ENCODE data around the gene RNASE2.
"Not testable (repeated sequence)": the region's sequence is repeated elsewhere in the genome, so short reads cannot be mapped to it uniquely, and the experiment has no call there.

RNASE2 gene

GRCh38 chr14:20954736-20955537 is at the start of gene RNASE2:
Gene RNASE2, plus strand, starts transcription at chr14:20955487. Its CDS starts 285 bp downstream, at chr14:20955772.
- not testable (repeated sequence) for H3K4me3 ChIP-seq (ENCODE audit: low read length)

GRCh38 chr14:20905676-20906075 is 49.6 kb upstream of the RNASE2 start:
- no peak for TF ChIP-seq ZNF274 (IDR thresholded peaks at IDR 0.05; ENCODE audit: low read depth, low read length)
- H3K4me3 ChIP-seq (ENCODE audit: low read length), result no peak overlapping the region

- no peak for TF ChIP-seq ZNF274 (IDR thresholded peaks at IDR 0.05; ENCODE audit: low read depth, low read length)
- H3K4me3 ChIP-seq (ENCODE audit: low read length), result no peak overlapping the region
These were observed 48.1 kb upstream of the RNASE2 start for GRCh38 chr14:20907214-20907613.

GRCh38 chr14:20910822-20911221 is 44.5 kb upstream of the RNASE2 start:
- H3K4me3 ChIP-seq (ENCODE audit: low read length), result not testable (repeated sequence)

GRCh38 chr14:20919038-20919756 is 36.1 kb upstream of the RNASE2 start:
- H3K4me3 ChIP-seq (ENCODE audit: low read length), result not testable (repeated sequence)

GRCh38 chr14:20923766-20924297 is 31.5 kb upstream of the RNASE2 start:
- not testable (repeated sequence) for H3K4me3 ChIP-seq (ENCODE audit: low read length)

- no peak overlapping the region for H3K4me3 ChIP-seq (ENCODE audit: low read length)
- TF ChIP-seq ZNF274 (IDR thresholded peaks at IDR 0.05; ENCODE audit: low read depth, low read length), result no peak
These were observed 21.0 kb upstream of the RNASE2 start for GRCh38 chr14:20934148-20934762.

GRCh38 chr14:20935303-20935984 is 19.8 kb upstream of the RNASE2 start:
- no peak for TF ChIP-seq ZNF274 (IDR thresholded peaks at IDR 0.05; ENCODE audit: low read depth, low read length)
- H3K4me3 ChIP-seq (ENCODE audit: low read length), result no peak overlapping the region

- not testable (repeated sequence) for H3K4me3 ChIP-seq (ENCODE audit: low read length)
These were observed 10.1 kb upstream of the RNASE2 start for GRCh38 chr14:20945146-20945545.

GRCh38 chr14:20946707-20947106 is 8.6 kb upstream of the RNASE2 start:
- H3K4me3 ChIP-seq (ENCODE audit: low read length), result not testable (repeated sequence)

- H3K4me3 ChIP-seq (ENCODE audit: low read length), result not testable (repeated sequence)
These were observed 219 bp downstream of the RNASE2 start for GRCh38 chr14:20955538-20955873.

GRCh38 chr14:20956376-20956976 is 1.2 kb downstream of the RNASE2 start:
- H3K4me3 ChIP-seq (ENCODE audit: low read length), result no peak overlapping the region

GRCh38 chr14:20958946-20959345 is 3.7 kb downstream of the RNASE2 start:
- not testable (repeated sequence) for H3K4me3 ChIP-seq (ENCODE audit: low read length)

More at GRCh38 chr14:20956376-20956976, 1.2 kb downstream of the RNASE2 start:
- no peak for TF ChIP-seq ZNF274 (IDR thresholded peaks at IDR 0.05; ENCODE audit: low read depth, low read length)

- H3K4me3 ChIP-seq (ENCODE audit: low read length), result no peak overlapping the region
- no peak for TF ChIP-seq ZNF274 (IDR thresholded peaks at IDR 0.05; ENCODE audit: low read depth, low read length)
These were observed 14.0 kb downstream of the RNASE2 start for GRCh38 chr14:20969336-20969735.

- H3K4me3 ChIP-seq (ENCODE audit: low read length), result no peak overlapping the region; the same call in 1 of the 2 replicates
- TF ChIP-seq ZNF274 (IDR thresholded peaks at IDR 0.05; ENCODE audit: low read depth, low read length), result no peak
These were observed 15.3 kb downstream of the RNASE2 start for GRCh38 chr14:20970647-20970982.
